Endothelial cell (in vitro differentiated cells): Measurements from ENCODE around the gene FGD6. TPM values are rescaled to one million over a fixed set of nuclear protein-coding genes. Genes with fewer than 3 reads are reported as not detected.
"Not testable (repeated sequence)": the region's sequence is repeated elsewhere in the genome, so short reads cannot be mapped to it uniquely, and the experiment has no call there.

ENCODE experiments used
- DNase-seq: peaks from one replicate; pipeline ENCODE4 v3.0.0; 2021; ENCODE audit warnings: low spot score
- H3K27ac Mint-ChIP-seq: one replicate; pipeline ENCODE4 v1.8.0; 2021; ENCODE audit warnings: mixed read lengths, inconsistent platforms; ENCODE audit not compliant: unreplicated experiment
- H3K27me3 Mint-ChIP-seq: one replicate; pipeline ENCODE4 v1.8.0; 2021; ENCODE audit warnings: mild to moderate bottlenecking, moderate library complexity, mixed read lengths, inconsistent platforms; ENCODE audit not compliant: unreplicated experiment
- H3K36me3 Mint-ChIP-seq: one replicate; pipeline ENCODE4 v1.8.0; 2021; ENCODE audit warnings: mild to moderate bottlenecking, low read depth, mixed read lengths, inconsistent platforms; ENCODE audit not compliant: unreplicated experiment
- H3K4me1 Mint-ChIP-seq: one replicate; pipeline ENCODE4 v1.8.0; 2021; ENCODE audit warnings: mild to moderate bottlenecking, mixed read lengths, inconsistent platforms; ENCODE audit not compliant: unreplicated experiment
- H3K4me3 Mint-ChIP-seq: one replicate; pipeline ENCODE4 v1.8.0; 2021; ENCODE audit warnings: mild to moderate bottlenecking, mixed read lengths, inconsistent platforms; ENCODE audit not compliant: unreplicated experiment
- H3K9me3 Mint-ChIP-seq: one replicate; pipeline ENCODE4 v1.8.0; 2021; ENCODE audit warnings: mixed read lengths, inconsistent platforms; ENCODE audit not compliant: unreplicated experiment
- CTCF ChIP-seq: fragments of 200-600 bp; sonication (generic); IDR thresholded peaks from one replicate; pipeline ENCODE4 v1.5.0; 2021; ENCODE audit warnings: antibody characterized with exemption; ENCODE audit not compliant: unreplicated experiment
- total RNA-seq: library from RNA; stranded (reverse); fragmentation: NEBNext Ultra II Directional; extraction: Animal tissue kit (Norgen Biotek cat#: 25700); gene quantifications from one replicate; pipeline ENCODE4 v1.2.1, GENCODE V29; 2021; ENCODE audit not compliant: unreplicated experiment

Gene FGD6
- total RNA-seq, 1 donor from 2014 or later: 35.4 TPM

- Mint-ChIP-seq H3K9me3 (no peaks in the 10 kb centered on the region), H3K4me1 (peaks cover 4% of the 10 kb centered on the region), H3K4me3 (no peak overlapping the region), H3K27me3 (peaks cover 4% of the 10 kb centered on the region), H3K36me3 (peaks cover 31% of the 10 kb centered on the region), H3K27ac (no peak overlapping the region)
- no peak for DNase-seq
- no peak for TF ChIP-seq CTCF
Measured at GRCh38 chr12:95238150-95238549, 20.9 kb upstream of the FGD6 start.

GRCh38 chr12:95237315-95237714 lies 20.0 kb upstream of the FGD6 start:
- no peak for TF ChIP-seq CTCF
- Mint-ChIP-seq H3K27ac (peak overlapping the region; percentile 1), H3K9me3 (no peaks in the 10 kb centered on the region), H3K36me3 (peaks cover 30% of the 10 kb centered on the region), H3K27me3 (peaks cover 4% of the 10 kb centered on the region), H3K4me1 (peaks cover 4% of the 10 kb centered on the region), H3K4me3 (no peak overlapping the region)
- DNase-seq: no peak

- not testable (repeated sequence) for DNase-seq, H3K27ac Mint-ChIP-seq, H3K27me3 Mint-ChIP-seq, H3K4me1 Mint-ChIP-seq, H3K9me3 Mint-ChIP-seq, H3K4me3 Mint-ChIP-seq
- H3K36me3 Mint-ChIP-seq: peaks cover 27% of the 10 kb centered on the region
Measured at GRCh38 chr12:95235621-95236020, 18.4 kb upstream of the FGD6 start.

GRCh38 chr12:95234187-95234586 lies 16.9 kb upstream of the FGD6 start:
- not testable (repeated sequence) for H3K4me1 Mint-ChIP-seq, H3K9me3 Mint-ChIP-seq, H3K4me3 Mint-ChIP-seq, H3K27me3 Mint-ChIP-seq, H3K27ac Mint-ChIP-seq, DNase-seq
- H3K36me3 Mint-ChIP-seq: peaks cover 21% of the 10 kb centered on the region

- no peak for TF ChIP-seq CTCF
- peaks cover 5% of the 10 kb centered on the region for H3K36me3 Mint-ChIP-seq
- H3K4me1 Mint-ChIP-seq: peaks cover 15% of the 10 kb centered on the region
- no peaks in the 10 kb centered on the region for H3K27me3 Mint-ChIP-seq
- peak overlapping the region; percentile 11 for H3K27ac Mint-ChIP-seq
- no peak overlapping the region for H3K4me3 Mint-ChIP-seq
- no peaks in the 10 kb centered on the region for H3K9me3 Mint-ChIP-seq
- DNase-seq: no peak
Measured at GRCh38 chr12:95231190-95231589, 13.9 kb upstream of the FGD6 start.

- Mint-ChIP-seq H3K36me3 (peaks cover 3% of the 10 kb centered on the region), H3K27me3 (no peaks in the 10 kb centered on the region), H3K9me3 (no peaks in the 10 kb centered on the region), H3K4me3 (no peak overlapping the region), H3K4me1 (peaks cover 15% of the 10 kb centered on the region), H3K27ac (no peak overlapping the region)
- DNase-seq: no peak
- TF ChIP-seq CTCF: no peak
Measured at GRCh38 chr12:95230313-95230712, 13.0 kb upstream of the FGD6 start.
